Stimulated activated CD4-positive, alpha-beta T cell treated with anti-CD3 and anti-CD28 coated beads, Interleukin-1b, Interleukin-23, amount 100 ng/mL, for 24 hours (primary cell): ENCODE measurements around the gene CDC42EP4.
A peak's percentile ranks its signal among the peaks of the same experiment; 100 is the strongest.

Experiments
- DNase-seq, 4 experiments: peaks; one replicate each; pipeline ENCODE4 v3.0.0-alpha.2; 2020; ENCODE audit warnings: low read depth in 4 of 4, low spot score in 1 of 4

Gene CDC42EP4, protein sequence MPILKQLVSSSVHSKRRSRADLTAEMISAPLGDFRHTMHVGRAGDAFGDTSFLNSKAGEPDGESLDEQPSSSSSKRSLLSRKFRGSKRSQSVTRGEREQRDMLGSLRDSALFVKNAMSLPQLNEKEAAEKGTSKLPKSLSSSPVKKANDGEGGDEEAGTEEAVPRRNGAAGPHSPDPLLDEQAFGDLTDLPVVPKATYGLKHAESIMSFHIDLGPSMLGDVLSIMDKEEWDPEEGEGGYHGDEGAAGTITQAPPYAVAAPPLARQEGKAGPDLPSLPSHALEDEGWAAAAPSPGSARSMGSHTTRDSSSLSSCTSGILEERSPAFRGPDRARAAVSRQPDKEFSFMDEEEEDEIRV

DNA sequence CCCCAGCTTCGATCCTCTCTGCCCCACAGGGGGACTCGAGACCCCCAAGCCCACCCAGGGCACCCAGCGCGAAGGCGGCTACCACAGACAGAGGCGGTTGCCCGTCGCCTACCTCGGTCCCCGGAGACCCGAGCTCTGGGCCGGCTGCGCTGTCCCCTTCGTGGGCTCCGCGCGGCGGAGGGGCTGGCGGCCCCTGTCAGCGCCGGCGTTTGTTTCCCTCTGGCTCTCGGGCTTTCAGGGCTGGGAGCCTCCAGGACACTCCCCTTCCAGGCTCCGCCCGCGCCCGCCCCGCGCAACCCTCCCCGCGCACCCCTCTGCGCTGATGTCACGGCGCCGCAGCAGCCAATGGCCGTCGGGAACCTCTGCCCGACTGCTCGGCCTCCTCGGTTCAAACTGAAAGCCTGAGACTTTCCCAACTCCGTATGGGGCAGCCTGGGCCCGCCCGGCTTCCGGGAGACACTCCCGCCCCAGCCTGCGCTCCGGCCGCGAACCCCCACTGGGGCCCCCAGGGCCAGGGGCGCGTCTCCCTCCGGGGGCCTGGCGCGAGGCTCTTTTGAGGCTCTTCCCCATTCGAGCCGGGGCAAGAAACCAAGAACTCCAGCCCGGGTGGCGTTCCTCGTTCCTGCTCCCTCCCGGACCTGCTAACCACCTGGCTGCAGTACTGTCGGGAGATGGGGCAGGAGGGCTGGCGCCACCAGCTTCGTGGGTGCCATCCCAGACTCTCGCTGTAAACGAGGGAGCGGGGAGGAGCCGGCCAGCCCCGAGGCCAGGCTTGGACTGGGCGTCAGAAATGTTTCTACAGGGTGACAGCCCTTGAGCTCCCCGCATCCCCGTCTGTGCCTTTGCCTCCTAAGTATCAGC, at the start of gene CDC42EP4:
Gene CDC42EP4 (minus strand): TSS at position 221 of the 861 bp plus-strand sequence. CDS start 25,501 bp downstream, outside the sequence.
- peak; percentile 45 to 84 (median 72) for DNase-seq

DNA sequence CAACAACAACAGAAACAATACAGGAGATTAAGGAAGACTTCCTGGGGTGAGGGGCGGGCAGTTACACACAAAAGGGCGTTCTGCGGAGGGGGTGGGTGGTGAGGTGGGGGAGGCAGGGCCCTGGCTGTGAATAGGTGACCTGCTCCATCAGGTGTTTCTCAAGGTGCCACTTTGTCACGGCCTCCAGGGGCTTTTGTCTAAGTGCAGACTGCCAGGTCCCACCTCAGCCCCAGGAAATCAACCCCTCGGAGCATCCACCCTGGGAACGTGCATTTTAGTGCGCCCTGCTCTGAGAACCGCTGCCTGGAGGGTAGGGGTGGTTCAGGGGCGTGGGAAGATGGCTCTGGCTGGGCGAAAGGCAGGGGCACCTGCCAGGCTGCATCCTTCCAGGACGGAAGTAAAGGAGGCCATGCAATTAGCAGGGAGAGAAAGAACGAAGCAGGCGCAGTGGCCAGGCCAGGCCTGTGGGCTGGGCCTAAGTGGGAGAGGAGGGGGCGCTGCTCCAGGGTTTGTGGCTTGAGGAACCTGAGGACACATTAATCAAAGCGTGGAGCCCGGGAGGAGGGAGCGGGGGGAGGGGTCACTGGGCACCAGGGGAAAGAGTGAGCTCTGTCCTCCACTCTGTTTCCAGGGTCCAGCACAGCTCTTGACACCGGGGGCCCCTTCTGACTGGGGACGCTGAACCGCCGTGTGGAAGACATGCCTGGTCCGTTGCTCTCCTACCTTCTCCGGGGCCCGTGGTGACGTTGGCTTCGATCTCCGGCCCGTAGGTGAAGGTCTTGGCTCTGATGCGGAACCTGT, 49.4 kb upstream of the CDC42EP4 start:
- DNase-seq: no peak

DNA sequence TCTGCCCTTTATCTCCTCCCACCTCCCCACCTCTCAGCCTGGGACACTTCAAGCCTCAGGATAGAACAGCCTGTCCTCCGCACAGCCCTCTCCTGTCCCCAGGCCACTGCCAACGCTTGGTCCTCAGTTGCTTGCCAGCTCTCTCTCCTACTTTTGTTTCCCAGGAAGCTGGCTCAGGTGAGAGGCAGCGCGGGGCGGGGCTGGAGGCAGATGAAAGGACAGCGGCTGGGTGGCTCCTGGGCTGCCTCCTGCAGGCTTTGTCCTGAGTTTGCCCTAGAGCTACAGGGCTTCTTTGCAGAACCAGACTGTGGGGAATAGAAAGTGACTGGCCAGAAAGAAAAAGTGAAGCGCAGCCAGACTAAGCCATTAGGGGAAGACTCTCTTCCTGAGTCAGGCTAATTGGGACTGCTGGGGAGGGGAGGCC, 48.2 kb upstream of the CDC42EP4 start:
- DNase-seq: no peak

- no peak for DNase-seq
Observed at GRCh38 chr17:73359352-73359751, 47.6 kb upstream of the CDC42EP4 start.

GRCh38 chr17:73358668-73359067, 46.9 kb upstream of the CDC42EP4 start:
- DNase-seq: no peak

GRCh38 chr17:73357981-73358380, 46.2 kb upstream of the CDC42EP4 start:
- no peak for DNase-seq

GRCh38 chr17:73357318-73357717, 45.5 kb upstream of the CDC42EP4 start:
- no peak for DNase-seq

GRCh38 chr17:73356561-73357170, 44.9 kb upstream of the CDC42EP4 start:
- DNase-seq: no peak

DNA sequence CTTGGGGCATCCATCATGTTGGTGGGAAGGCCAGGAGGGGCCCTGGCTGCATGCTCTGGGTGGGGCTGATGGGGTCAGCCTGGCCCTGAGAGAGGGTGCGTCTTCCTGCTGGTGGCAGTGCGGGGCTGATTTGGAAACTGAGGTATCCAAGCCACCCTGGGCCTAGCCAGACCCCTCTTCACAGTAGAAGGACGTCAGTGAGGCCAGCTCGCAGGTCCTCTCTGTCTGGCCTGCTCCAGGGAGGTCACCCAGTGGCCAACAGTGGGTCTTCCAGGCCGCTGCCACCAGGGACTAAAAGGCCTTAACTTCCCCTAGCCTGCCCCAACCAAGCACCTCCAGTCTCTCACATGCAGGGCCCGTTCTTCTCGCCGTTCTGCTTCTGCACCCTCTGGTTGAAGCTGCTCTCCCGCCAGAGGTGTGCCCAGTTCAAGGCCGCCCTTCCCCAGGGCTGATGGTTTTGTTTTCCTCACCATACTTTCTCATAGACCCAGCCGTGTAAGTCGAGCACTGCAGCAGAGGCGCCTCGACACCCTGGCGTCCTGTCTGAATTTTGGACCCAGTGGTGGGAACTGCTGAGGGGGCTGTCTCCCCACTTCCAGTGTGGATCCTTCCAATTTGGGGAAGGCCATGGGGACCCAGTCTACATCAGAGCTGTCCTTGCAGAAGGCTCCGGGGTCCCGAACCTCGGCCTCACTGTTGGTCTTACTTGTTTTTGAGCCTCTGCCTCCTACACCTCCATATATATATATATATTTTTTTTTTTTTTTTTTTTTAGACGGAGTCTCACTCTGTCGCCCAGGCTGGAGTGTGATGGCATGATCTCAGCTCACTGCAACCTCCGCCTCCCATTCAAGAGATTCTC, 42.9 kb upstream of the CDC42EP4 start:
- DNase-seq: no peak

GRCh38 chr17:73352261-73352660, 40.5 kb upstream of the CDC42EP4 start:
- DNase-seq: no peak

DNA sequence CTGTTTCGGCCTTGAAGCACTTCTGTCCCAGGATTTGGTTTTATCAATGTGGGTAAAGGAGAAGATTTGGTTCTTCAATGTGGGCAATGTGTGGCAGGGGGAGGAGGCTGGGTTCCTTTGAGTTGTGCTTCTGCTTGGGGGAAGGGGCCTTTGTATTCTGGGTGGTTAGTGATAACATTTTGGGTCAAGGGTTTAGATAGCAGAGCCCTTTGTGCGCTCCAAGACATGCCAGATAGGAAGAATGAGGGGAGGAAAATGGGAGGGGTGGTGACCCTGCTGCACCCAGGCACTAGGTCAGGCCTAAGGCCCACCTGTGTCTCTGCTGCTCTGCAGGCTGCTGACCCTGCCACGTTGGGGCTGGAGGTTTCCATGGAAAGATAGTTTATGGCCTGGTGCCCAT, 40.0 kb upstream of the CDC42EP4 start:
- DNase-seq: no peak

DNA sequence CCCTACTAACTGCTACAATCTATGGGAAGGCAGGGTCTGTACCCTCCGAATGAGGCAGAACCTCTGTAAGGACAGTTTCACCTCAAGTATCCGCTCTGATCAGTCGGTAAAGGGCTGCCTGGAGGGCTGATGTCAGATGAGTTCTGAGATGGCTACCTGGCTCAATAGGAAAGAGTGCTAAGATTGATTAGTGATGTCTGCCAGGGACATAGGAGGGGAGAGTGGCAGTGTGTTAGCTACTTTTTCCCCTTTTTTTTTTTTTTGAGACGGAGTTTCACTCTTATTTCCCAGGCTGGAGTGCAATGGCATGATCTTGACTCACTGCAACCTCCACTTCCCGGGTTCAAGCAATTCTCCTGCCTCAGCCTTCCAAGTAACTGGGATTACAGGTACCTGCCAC, 39.1 kb upstream of the CDC42EP4 start:
- DNase-seq: no peak

GRCh38 chr17:73349647-73350046, 37.8 kb upstream of the CDC42EP4 start:
- no peak for DNase-seq

GRCh38 chr17:73349138-73349537, 37.3 kb upstream of the CDC42EP4 start:
- no peak for DNase-seq

DNA sequence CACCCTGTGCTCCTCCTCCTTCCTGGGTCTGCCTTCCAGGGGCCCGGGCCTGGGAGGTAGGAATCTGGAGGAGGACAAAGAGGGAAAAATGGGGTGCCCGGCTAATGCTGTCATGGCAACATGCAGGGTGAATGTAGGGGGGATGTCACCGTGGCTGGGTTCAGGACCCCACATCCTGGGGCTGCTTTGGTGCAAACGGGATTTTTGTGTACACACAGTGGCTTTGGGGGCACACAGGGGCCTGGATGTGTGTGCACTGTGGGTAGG, 37.0 kb upstream of the CDC42EP4 start:
- no peak for DNase-seq

- DNase-seq: no peak
Observed at GRCh38 chr17:73348018-73348828, 36.4 kb upstream of the CDC42EP4 start.

- DNase-seq: no peak
Observed at GRCh38 chr17:73347351-73347750, 35.5 kb upstream of the CDC42EP4 start.

DNA sequence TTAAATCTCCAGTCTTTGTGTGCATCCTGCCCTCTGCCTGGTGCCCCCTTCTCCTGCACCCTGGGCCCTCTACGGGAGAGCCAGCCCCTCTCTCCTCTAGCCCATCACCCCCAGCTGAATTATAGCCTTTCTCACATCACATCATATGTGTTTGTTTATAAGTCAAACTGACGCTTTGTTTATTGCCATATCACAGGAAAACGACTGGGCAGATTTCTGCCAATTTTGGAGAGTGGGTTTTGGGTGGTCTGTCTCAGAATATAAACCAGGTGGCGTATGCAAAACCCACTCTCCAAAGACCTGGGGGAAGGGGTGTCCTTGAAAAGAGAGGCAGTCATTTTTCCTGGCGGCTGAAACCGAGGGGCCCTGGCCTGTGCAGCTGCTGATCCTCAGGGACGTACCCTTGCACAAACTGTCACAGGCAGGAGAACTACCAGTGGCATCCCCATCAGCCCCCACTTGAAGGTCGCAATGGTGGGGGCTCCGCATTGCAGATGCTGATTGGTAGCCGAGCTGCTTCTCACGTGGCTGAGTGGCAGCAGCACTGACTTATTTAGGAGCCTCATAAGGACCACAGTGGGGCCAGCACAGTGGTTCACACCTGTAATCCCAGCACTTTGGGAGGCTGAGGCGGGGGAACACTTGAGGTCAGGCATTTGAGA, 34.8 kb upstream of the CDC42EP4 start:
- DNase-seq: no peak
